Stimulated activated memory B cell treated with anti-CD40 and anti-IgM and Interleukin-4, amounts not matched to agents 10 μg/mL and 1 μg/mL and 100 μg/mL, for 72 hours (primary cell): ENCODE data around the gene CABP1.
A peak's percentile ranks its signal among the peaks of the same experiment; 100 is the strongest.

Source experiments
- ATAC-seq: fragments of 150-1000 bp; cut with Tn5 transposase; 2 replicates; pipeline ENCODE4 v1.10.0; 2021
- H3K27ac Mint-ChIP-seq: one replicate; pipeline ENCODE4 v1.8.0; 2022; ENCODE audit warnings: mild to moderate bottlenecking, mixed read lengths
- H3K27me3 Mint-ChIP-seq: one replicate; pipeline ENCODE4 v1.8.0; 2022; ENCODE audit warnings: mixed read lengths
- H3K36me3 Mint-ChIP-seq: one replicate; pipeline ENCODE4 v1.8.0; 2022; ENCODE audit warnings: mixed read lengths
- H3K4me1 Mint-ChIP-seq: one replicate; pipeline ENCODE4 v1.8.0; 2022; ENCODE audit warnings: mixed read lengths
- H3K4me3 Mint-ChIP-seq: one replicate; pipeline ENCODE4 v1.8.0; 2022; ENCODE audit warnings: mild to moderate bottlenecking, moderate library complexity, mixed read lengths
- H3K9me3 Mint-ChIP-seq: one replicate; pipeline ENCODE4 v1.8.0; 2022; ENCODE audit warnings: mixed read lengths

The CABP1 gene

GRCh38 chr12:120690978-120691377 lies 50.6 kb downstream of the CABP1 start:
- Mint-ChIP-seq H3K36me3 (peaks cover 35% of the 10 kb centered on the region), H3K4me1 (peaks cover 38% of the 10 kb centered on the region), H3K9me3 (no peaks in the 10 kb centered on the region), H3K4me3 (no peak overlapping the region), H3K27ac (no peak overlapping the region), H3K27me3 (no peaks in the 10 kb centered on the region)
- no peak for ATAC-seq

DNA sequence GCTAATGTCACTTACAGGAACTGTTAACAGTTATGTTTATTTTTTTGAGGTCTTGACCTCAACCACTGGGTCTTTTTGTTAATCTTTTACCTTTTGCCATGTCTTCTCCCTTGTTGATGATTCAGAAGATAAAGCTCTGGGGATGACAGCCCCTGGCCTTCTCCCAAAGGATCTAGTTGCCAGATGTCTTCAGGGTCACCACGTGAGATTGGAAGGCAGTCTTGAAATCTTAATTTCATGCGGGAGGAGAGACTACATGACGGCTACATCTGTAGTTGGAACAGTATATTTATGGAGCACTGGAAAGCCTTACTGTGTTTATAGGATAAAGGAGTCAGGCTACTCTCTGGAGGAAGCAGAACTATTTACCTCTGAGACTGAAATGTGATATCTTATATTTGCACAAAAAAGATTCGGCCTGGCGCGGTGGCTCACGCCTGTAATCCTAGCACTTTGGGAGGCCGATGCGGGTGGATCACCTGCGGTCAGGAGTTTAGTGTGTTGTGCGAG lies 52.2 kb downstream of the CABP1 start:
- Mint-ChIP-seq H3K27me3 (no peaks in the 10 kb centered on the region), H3K9me3 (no peaks in the 10 kb centered on the region), H3K27ac (no peak overlapping the region), H3K36me3 (peaks cover 51% of the 10 kb centered on the region), H3K4me1 (peaks cover 37% of the 10 kb centered on the region), H3K4me3 (no peak overlapping the region)
- no peak for ATAC-seq

DNA sequence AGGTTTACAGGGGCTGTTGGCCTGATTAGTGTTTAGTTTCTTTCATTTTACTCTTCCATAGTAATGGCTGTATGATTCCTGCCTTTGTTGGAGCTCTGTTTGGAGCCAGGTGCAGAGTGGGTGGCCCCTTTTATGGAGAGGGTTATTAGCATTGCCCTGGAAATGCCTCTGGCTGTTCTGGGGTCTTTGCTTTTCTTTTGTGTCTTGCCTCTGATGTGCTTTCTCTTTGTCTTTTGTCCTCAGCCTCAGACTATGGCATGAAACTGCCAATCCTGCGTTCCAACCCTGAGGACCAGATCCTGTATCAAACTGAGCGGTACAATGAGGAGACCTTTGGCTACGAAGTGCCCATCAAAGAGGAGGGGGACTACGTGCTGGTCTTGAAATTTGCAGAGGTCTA lies 53.4 kb downstream of the CABP1 start:
- Mint-ChIP-seq H3K27ac (no peak overlapping the region), H3K4me1 (peaks cover 28% of the 10 kb centered on the region), H3K27me3 (no peaks in the 10 kb centered on the region), H3K36me3 (peaks cover 61% of the 10 kb centered on the region), H3K4me3 (no peak overlapping the region), H3K9me3 (no peaks in the 10 kb centered on the region)
- ATAC-seq, result no peak

- H3K9me3 Mint-ChIP-seq, result no peaks in the 10 kb centered on the region
- H3K4me3 Mint-ChIP-seq, result no peak overlapping the region
Observed at GRCh38 chr12:120696626-120697025, 56.2 kb downstream of the CABP1 start.

GRCh38 chr12:120697344-120697743 lies 56.9 kb downstream of the CABP1 start:
- Mint-ChIP-seq H3K27me3 (no peaks in the 10 kb centered on the region), H3K4me3 (no peak overlapping the region), H3K4me1 (peaks cover 17% of the 10 kb centered on the region), H3K9me3 (no peaks in the 10 kb centered on the region), H3K36me3 (peaks cover 87% of the 10 kb centered on the region), H3K27ac (no peak overlapping the region)
- ATAC-seq, result no peak

More at GRCh38 chr12:120696626-120697025, 56.2 kb downstream of the CABP1 start:
- Mint-ChIP-seq H3K36me3 (peaks cover 84% of the 10 kb centered on the region), H3K4me1 (peaks cover 21% of the 10 kb centered on the region), H3K27me3 (no peaks in the 10 kb centered on the region), H3K27ac (no peak overlapping the region)
- ATAC-seq, result no peak

- Mint-ChIP-seq H3K36me3 (peaks cover 82% of the 10 kb centered on the region), H3K27me3 (no peaks in the 10 kb centered on the region), H3K4me3 (no peak overlapping the region), H3K27ac (no peak overlapping the region), H3K4me1 (peaks cover 6% of the 10 kb centered on the region), H3K9me3 (no peaks in the 10 kb centered on the region)
- ATAC-seq, result no peak
Observed at GRCh38 chr12:120698665-120699064, 58.2 kb downstream of the CABP1 start.

- Mint-ChIP-seq H3K9me3 (no peaks in the 10 kb centered on the region), H3K27me3 (no peaks in the 10 kb centered on the region), H3K4me3 (no peak overlapping the region), H3K27ac (no peak overlapping the region), H3K4me1 (peaks cover 6% of the 10 kb centered on the region), H3K36me3 (peaks cover 74% of the 10 kb centered on the region)
- no peak for ATAC-seq
Observed at GRCh38 chr12:120699553-120699952, 59.1 kb downstream of the CABP1 start.

DNA sequence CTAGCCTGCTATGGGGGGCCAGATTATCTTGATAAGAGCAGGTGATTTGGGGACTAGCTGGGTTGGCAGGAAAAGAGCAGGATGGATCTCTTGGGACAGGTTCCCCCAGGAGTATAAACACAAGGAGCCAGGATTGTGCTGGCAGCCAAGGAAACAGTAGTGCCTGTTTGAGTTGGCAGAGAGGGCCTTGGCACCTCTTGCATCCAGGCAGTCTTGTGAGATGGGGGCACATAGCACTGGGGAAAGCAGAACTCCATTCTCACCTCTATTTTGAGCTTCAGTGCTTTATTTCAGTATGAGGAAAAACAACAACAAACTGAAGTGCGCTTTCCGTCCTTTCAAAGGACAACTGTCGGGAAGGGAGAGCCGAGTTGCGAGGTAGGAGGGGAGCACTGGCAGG lies 60.5 kb downstream of the CABP1 start:
- Mint-ChIP-seq H3K36me3 (peaks cover 62% of the 10 kb centered on the region), H3K27me3 (no peaks in the 10 kb centered on the region), H3K4me3 (no peak overlapping the region), H3K27ac (no peak overlapping the region), H3K9me3 (no peaks in the 10 kb centered on the region), H3K4me1 (peaks cover 6% of the 10 kb centered on the region)
- ATAC-seq, result no peak

GRCh38 chr12:120702637-120703036 lies 62.2 kb downstream of the CABP1 start:
- Mint-ChIP-seq H3K36me3 (peaks cover 44% of the 10 kb centered on the region), H3K27ac (no peak overlapping the region), H3K4me1 (peaks cover 6% of the 10 kb centered on the region)

GRCh38 chr12:120703311-120703942 lies 63.0 kb downstream of the CABP1 start:
- H3K4me1 Mint-ChIP-seq, result peaks cover 6% of the 10 kb centered on the region
- H3K27ac Mint-ChIP-seq, result no peak overlapping the region
- H3K36me3 Mint-ChIP-seq, result peaks cover 39% of the 10 kb centered on the region
- ATAC-seq, result no peak
- H3K4me3 Mint-ChIP-seq, result no peak overlapping the region
- no peaks in the 10 kb centered on the region for H3K27me3 Mint-ChIP-seq
- no peaks in the 10 kb centered on the region for H3K9me3 Mint-ChIP-seq

More at GRCh38 chr12:120702637-120703036, 62.2 kb downstream of the CABP1 start:
- no peak overlapping the region for H3K4me3 Mint-ChIP-seq
- no peaks in the 10 kb centered on the region for H3K27me3 Mint-ChIP-seq
- no peaks in the 10 kb centered on the region for H3K9me3 Mint-ChIP-seq
- ATAC-seq, result no peak

DNA sequence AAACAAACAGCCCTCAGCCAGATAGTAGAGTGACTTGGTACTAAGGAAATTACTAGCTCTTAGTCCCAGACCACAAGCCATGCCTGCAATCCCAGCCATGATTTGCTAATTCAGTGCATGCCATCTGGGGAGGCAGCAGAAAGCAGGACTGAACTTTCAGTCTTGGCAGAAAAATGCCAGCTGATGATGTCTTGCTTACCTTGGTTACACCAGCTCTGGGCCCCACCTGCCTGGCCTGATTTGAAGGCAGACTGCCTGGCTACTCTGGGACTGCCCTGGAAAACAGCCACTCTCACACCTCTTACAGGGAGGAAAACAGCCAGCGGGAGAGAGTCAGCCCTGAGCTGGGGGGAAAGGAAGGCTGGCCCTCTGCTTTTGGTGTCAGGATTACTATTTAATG lies 65.2 kb downstream of the CABP1 start:
- H3K27me3 Mint-ChIP-seq, result no peaks in the 10 kb centered on the region
- H3K4me3 Mint-ChIP-seq, result no peak overlapping the region
- no peak for ATAC-seq
- peaks cover 6% of the 10 kb centered on the region for H3K4me1 Mint-ChIP-seq
- no peak overlapping the region for H3K27ac Mint-ChIP-seq
- no peaks in the 10 kb centered on the region for H3K9me3 Mint-ChIP-seq
- peaks cover 19% of the 10 kb centered on the region for H3K36me3 Mint-ChIP-seq

DNA sequence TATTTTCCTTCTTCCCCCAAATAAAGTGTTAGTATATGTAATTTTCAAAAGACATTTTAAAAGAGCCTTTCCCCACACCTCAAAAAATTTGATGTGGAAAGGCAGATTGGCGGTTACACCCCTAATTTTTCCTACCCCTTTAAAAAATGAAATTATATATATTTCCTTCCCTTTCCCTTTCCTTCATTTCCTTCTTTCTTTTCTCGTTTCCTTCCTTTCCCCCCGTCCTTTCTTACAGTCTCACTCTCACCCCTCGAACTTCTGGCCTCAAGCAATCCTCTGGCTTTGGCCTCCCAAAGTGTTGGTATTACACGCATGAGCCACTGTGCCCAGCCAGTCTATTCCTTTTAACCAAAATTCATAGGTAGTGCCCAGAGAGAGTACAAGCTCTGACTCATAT lies 65.6 kb downstream of the CABP1 start:
- no peak overlapping the region for H3K4me3 Mint-ChIP-seq
- H3K27me3 Mint-ChIP-seq, result no peaks in the 10 kb centered on the region
- H3K4me1 Mint-ChIP-seq, result peaks cover 8% of the 10 kb centered on the region
- no peaks in the 10 kb centered on the region for H3K9me3 Mint-ChIP-seq
- peaks cover 15% of the 10 kb centered on the region for H3K36me3 Mint-ChIP-seq
- no peak overlapping the region for H3K27ac Mint-ChIP-seq
- ATAC-seq, result no peak

GRCh38 chr12:120708651-120709050 lies 68.2 kb downstream of the CABP1 start:
- H3K9me3 Mint-ChIP-seq, result no peaks in the 10 kb centered on the region
- H3K4me1 Mint-ChIP-seq, result peaks cover 22% of the 10 kb centered on the region
- H3K36me3 Mint-ChIP-seq, result peaks cover 1% of the 10 kb centered on the region
- ATAC-seq, result no peak
- H3K4me3 Mint-ChIP-seq, result no peak overlapping the region
- H3K27me3 Mint-ChIP-seq, result no peaks in the 10 kb centered on the region
- H3K27ac Mint-ChIP-seq, result no peak overlapping the region

GRCh38 chr12:120710031-120710804 lies 69.8 kb downstream of the CABP1 start, which contains the start of gene UNC119B:
UNC119B (plus strand) TSS chr12:120710458; CDS start chr12:120710475, 17 bp downstream.
- H3K27me3 Mint-ChIP-seq, result no peaks in the 10 kb centered on the region
- peak; percentile 87 for ATAC-seq

DNA sequence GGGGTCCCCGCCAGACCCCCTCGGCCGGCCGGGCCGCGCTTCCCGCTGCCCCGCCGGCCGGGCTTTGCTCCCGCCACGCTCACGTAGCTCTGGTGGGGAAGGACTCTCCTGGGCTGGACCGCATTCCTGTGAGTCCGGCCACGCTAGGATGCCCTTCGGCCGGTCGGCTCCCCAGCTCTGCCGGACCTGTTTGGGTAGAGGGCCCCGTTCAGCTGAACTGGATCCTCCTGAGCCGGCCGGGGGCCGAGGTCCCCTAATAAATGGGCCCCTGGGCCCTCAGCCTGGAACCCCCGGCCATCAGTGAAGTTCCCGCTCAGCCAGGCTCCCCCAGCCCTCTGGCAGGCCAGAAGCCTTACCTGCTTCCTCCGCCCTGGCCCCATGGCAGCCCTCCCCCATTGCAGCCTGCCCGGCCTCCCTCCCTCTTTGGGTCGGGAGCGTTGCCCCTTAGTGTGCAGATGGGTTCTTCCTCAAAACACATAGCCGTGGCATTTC lies 70.4 kb downstream of the CABP1 start:
- Mint-ChIP-seq H3K36me3 (peaks cover 6% of the 10 kb centered on the region), H3K4me3 (peak overlapping the region; percentile 84), H3K27me3 (no peaks in the 10 kb centered on the region), H3K27ac (peak overlapping the region; percentile 84), H3K9me3 (no peaks in the 10 kb centered on the region), H3K4me1 (peaks cover 26% of the 10 kb centered on the region)
- peak; percentile 71 for ATAC-seq

More at GRCh38 chr12:120710031-120710804, 69.8 kb downstream of the CABP1 start, which contains the start of gene UNC119B:
- H3K4me3 Mint-ChIP-seq, result peak within 1 kb of the TSS; percentile 89
- H3K4me1 Mint-ChIP-seq, result peaks cover 26% of the 10 kb centered on the region
- H3K9me3 Mint-ChIP-seq, result no peaks in the 10 kb centered on the region
- H3K27ac Mint-ChIP-seq, result peak within 1 kb of the TSS; percentile 84
- H3K36me3 Mint-ChIP-seq, result peaks cover 6% of the 10 kb centered on the region
